NB4 (cell line): ENCODE data around the gene C2CD5.

ENCODE experiments used
- DNase-seq: peaks from one replicate; pipeline ENCODE4 v3.0.0; 2010; ENCODE audit warnings: low read depth
- H3K4me3 ChIP-seq: one replicate; pipeline ENCODE4 v1.5.1; 2011; ENCODE audit warnings: mild to moderate bottlenecking, low read depth, low read length, moderate library complexity
- MYC ChIP-seq: IDR thresholded peaks from 2 replicates; pipeline ENCODE4 v1.6.1; 2011; ENCODE audit warnings: low read depth, low read length
- POLR2A ChIP-seq: IDR thresholded peaks from 2 replicates; pipeline ENCODE4 v1.6.1; 2011; ENCODE audit warnings: mild to moderate bottlenecking; ENCODE audit not compliant: insufficient read length; ENCODE audit errors: extremely low read depth
- TF ChIP-seq, protein P1 (sequence below): IDR thresholded peaks from one replicate; pipeline ENCODE4 v1.5.1; 2012; ENCODE audit warnings: low read depth, low read length
- TF ChIP-seq, protein P2 (sequence below): IDR thresholded peaks from 2 replicates; pipeline ENCODE4 v1.6.1; 2011; ENCODE audit warnings: low read depth, low read length

C2CD5 gene

DNA sequence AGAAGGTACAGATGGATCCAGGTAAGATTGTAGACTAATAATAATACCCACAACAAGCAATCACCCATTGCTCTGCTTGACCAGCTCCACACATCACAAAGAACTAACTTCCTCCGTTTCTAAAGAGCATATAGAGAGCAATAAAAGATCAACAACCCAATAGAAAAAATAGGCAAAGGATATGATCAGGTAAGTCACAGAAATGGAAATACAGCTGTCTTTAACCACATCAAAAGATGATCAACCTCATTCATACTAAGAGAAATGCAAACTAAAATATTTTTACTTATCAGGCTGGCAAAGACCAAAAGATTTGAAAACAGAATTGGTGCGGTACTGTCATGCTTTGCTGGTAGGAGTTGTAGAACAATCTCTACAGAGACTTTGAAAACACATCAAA lies 8.9 kb downstream of the C2CD5 start:
- DNase-seq, result no peak
- TF ChIP-seq, protein P1, sequence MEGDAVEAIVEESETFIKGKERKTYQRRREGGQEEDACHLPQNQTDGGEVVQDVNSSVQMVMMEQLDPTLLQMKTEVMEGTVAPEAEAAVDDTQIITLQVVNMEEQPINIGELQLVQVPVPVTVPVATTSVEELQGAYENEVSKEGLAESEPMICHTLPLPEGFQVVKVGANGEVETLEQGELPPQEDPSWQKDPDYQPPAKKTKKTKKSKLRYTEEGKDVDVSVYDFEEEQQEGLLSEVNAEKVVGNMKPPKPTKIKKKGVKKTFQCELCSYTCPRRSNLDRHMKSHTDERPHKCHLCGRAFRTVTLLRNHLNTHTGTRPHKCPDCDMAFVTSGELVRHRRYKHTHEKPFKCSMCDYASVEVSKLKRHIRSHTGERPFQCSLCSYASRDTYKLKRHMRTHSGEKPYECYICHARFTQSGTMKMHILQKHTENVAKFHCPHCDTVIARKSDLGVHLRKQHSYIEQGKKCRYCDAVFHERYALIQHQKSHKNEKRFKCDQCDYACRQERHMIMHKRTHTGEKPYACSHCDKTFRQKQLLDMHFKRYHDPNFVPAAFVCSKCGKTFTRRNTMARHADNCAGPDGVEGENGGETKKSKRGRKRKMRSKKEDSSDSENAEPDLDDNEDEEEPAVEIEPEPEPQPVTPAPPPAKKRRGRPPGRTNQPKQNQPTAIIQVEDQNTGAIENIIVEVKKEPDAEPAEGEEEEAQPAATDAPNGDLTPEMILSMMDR, result no peak
- TF ChIP-seq, protein P2, sequence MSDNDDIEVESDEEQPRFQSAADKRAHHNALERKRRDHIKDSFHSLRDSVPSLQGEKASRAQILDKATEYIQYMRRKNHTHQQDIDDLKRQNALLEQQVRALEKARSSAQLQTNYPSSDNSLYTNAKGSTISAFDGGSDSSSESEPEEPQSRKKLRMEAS, result no peak
- no peak for TF ChIP-seq POLR2A
- no peak for TF ChIP-seq MYC
- H3K4me3 ChIP-seq, result no peak overlapping the region

DNA sequence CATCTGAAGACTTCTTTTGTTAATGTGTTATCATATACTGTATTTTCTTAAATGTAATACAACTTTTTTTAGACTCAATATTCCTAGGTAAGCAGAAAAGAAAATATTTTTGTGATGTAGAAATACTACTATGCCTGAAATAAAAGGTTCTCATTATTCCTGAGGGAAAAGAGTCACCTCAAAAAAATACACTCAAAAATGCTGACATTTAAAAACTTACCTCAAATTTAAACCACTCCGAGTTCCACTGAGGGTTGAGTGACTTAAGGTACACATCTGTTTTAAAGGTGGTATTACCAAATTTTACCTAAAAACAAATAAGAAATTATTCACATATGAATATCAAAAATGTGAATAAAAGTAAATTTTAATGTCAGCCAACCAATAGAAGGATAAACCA lies 9.3 kb downstream of the C2CD5 start:
- TF ChIP-seq MYC (no peak), POLR2A (no peak)
- TF ChIP-seq, protein P1, result no peak
- TF ChIP-seq, protein P2, result no peak
- DNase-seq, result no peak
- no peak overlapping the region for H3K4me3 ChIP-seq

DNA sequence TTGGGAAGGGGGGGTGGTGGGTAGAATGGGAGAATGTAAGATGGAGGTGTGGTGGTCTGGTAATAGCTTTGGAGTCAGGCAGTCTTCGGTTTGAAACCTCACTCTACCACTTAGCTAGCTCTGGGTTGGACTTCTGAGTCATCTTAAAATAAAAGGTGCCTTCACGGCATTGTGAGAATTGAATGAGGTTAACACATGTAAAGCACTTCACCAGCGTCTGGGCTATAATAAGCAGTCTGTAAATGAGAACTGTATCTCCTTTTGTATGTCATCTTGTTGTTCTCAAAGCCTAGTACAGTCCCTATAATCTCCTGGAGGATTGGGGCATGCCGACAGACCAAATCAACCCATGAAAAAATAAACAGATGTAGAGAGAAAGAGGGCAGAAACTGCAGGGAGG lies 11.2 kb downstream of the C2CD5 start:
- TF ChIP-seq, protein P2, result no peak
- no peak for TF ChIP-seq POLR2A
- TF ChIP-seq MYC, result no peak
- TF ChIP-seq, protein P1, result no peak
- H3K4me3 ChIP-seq, result no peak overlapping the region
- no peak for DNase-seq

DNA sequence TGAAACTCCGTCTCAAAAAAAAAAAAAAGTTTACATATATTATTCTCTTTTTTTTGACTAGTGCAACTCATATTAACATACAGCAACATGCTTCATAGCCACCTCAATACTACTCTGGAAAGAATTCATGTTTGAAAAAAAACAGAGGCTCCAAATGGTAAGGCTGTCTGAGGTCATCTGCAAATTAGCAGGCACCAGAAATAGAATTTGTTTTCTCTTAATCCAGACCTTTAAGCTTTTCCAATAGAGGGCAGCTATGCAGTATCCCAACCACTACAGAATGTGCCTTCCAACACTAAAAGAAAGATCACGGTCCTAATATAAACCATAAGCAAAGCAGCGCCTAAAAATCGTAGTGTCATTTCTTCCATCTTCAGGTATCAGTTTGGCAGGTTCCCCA lies 12.0 kb downstream of the C2CD5 start:
- H3K4me3 ChIP-seq, result no peak overlapping the region
- no peak for DNase-seq
- TF ChIP-seq POLR2A (no peak), MYC (no peak)
- TF ChIP-seq, protein P1, result no peak
- TF ChIP-seq, protein P2, result no peak

DNA sequence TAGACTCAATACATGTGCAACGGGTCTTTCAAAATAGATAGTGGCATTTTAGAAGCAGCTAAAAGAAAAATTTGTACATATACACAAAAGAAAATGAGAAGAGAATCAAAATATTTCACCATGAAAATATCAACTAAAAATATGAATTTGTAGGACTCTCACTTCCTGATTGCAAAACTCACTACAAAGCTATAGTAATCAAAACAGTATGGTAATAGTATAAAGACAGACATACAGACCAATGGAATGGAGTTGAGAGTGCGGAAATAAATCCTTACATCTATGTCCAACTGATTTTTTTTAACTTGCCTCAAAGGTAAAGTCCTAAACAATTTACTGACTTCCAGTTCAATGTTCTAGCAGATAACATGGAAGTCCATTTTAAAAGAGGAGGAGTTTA lies 13.1 kb downstream of the C2CD5 start:
- no peak for DNase-seq
- H3K4me3 ChIP-seq, result no peak overlapping the region
- TF ChIP-seq, protein P1, result no peak
- no peak for TF ChIP-seq MYC
- no peak for TF ChIP-seq POLR2A
- TF ChIP-seq, protein P2, result no peak
